AG09309 (cell line): ENCODE data around the gene HMGXB3.

Experiments
- DNase-seq: peaks from one replicate; pipeline ENCODE4 v3.0.0-alpha.2; 2010; ENCODE audit warnings: low read depth
- H3K4me3 ChIP-seq: 2 replicates; pipeline ENCODE4 v1.5.1; 2011; ENCODE audit warnings: mild to moderate bottlenecking, low read depth, low read length, moderate library complexity; ENCODE audit not compliant: control insufficient read depth
- TF ChIP-seq, protein P1 (sequence below): IDR thresholded peaks from 2 replicates; pipeline ENCODE4 v1.5.1; 2011; ENCODE audit warnings: mild to moderate bottlenecking, low read depth, low read length, inconsistent platforms; ENCODE audit not compliant: insufficient read depth, control insufficient read depth; ENCODE audit errors: missing control alignments

Gene HMGXB3

DNA sequence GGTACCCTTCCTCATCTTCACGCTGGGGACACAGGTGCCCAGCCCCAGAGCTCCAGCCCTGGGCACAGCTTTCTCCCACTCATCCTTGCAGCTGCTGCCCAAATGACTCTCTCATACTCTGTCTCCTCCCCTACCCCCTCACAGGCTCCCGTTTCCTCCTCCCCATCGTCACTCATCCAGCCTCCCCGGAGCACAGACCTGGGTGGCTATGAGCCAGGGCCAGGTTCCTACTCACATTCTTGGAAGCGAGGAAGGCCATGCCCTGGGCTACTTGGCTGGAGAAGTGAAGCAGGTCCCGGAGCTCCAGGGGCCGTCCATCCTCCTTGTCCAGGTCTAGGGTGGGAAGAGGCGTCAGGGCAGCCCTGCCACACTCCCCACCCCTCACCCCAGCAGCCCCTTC is 56.5 kb downstream of the HMGXB3 start:
- H3K4me3 ChIP-seq: no peak overlapping the region
- TF ChIP-seq, protein P1, sequence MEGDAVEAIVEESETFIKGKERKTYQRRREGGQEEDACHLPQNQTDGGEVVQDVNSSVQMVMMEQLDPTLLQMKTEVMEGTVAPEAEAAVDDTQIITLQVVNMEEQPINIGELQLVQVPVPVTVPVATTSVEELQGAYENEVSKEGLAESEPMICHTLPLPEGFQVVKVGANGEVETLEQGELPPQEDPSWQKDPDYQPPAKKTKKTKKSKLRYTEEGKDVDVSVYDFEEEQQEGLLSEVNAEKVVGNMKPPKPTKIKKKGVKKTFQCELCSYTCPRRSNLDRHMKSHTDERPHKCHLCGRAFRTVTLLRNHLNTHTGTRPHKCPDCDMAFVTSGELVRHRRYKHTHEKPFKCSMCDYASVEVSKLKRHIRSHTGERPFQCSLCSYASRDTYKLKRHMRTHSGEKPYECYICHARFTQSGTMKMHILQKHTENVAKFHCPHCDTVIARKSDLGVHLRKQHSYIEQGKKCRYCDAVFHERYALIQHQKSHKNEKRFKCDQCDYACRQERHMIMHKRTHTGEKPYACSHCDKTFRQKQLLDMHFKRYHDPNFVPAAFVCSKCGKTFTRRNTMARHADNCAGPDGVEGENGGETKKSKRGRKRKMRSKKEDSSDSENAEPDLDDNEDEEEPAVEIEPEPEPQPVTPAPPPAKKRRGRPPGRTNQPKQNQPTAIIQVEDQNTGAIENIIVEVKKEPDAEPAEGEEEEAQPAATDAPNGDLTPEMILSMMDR: no peak
- no peak for DNase-seq

DNA sequence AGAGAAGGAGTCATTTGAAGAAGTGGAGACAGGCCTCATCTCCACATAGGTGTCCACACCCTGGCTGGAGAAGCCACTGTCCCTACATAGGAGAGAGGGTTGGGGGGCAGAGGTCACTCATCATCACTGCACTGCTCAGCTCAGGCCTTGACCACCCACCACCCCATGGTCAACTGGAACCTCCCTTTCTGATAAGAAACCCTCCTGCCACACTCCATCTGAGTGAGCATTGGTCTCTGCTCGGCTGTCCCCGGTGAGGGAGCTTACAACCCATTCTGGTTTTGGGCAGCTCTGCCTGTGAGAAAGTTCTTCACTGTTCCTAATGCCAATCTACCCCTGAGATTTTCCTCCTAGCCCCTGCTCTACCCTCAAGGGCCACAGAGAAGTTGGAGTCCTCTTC is 57.0 kb downstream of the HMGXB3 start:
- TF ChIP-seq, protein P1: no peak
- H3K4me3 ChIP-seq: no peak overlapping the region
- no peak for DNase-seq

DNA sequence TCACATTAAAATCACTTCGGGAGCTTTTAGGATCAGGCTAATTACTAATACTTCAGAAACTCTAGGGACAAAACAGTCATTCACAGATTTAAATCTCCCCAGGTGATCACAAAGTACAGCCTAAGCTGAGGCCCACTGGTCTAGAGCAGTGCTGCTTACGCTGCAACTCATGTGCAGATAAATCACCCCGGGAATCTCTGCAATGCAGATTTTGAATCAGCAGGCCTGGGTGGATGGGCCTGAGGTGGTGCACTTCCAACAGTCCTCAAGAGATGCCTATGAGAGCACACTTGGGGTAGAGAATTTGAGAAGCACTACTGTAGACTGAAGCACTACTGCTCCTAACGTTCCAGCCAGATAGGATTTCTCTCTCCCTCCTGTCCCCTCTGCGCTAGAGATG is 57.5 kb downstream of the HMGXB3 start:
- TF ChIP-seq, protein P1: no peak
- H3K4me3 ChIP-seq: no peak overlapping the region
- no peak for DNase-seq

DNA sequence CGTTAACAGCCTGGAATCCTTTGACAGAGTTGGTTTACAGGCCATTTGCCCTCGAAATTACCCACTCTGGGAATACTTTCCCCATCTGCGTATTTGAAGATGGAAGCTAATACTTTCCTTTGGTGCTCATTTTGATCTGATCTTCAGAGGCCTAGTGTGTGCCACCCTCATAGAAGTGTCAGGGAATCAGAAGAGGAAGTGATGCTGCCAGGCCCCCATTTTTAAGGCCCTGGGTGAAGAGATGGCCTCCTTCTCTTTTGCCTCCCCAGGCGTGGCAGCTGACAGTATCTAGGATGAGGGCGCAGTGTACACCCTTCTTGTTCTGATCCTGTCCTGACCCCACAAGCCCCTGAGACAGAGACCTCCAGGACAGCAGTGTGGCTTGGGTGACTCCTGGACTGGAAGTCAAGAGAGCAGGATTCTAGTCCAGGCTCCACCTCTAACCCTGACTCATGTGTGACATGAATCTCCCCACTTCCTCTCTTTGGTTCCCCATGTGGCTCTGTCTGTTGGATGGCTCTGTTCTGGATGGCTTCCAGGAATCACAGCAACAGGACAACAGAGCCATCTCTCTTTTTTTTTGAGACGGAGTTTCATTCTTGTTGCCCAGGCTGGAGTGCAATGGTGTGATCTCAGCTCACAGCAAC is 58.1 kb downstream of the HMGXB3 start:
- TF ChIP-seq, protein P1: no peak
- no peak overlapping the region for H3K4me3 ChIP-seq
- DNase-seq: no peak

DNA sequence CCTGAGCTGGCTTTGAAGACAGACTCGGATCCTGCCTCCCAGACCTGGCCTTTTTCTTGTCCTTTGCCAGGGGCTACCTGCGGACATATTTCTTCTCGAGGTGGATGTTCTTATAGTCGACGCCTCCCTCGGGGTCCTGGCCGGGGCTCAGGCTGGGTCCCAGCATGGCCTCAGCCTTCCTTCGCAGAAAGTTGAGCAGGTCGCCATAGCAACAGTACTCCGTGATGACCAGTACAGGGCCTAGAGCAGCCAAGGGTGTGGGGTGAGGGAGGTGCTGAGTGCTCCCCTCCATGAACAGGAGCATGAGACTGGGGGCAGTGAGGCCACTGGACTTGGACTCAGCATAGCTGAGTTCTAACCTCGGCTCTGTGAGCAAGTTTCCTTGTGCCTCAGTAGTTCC is 59.1 kb downstream of the HMGXB3 start:
- TF ChIP-seq, protein P1: no peak
- H3K4me3 ChIP-seq: no peak overlapping the region
- DNase-seq: no peak

DNA sequence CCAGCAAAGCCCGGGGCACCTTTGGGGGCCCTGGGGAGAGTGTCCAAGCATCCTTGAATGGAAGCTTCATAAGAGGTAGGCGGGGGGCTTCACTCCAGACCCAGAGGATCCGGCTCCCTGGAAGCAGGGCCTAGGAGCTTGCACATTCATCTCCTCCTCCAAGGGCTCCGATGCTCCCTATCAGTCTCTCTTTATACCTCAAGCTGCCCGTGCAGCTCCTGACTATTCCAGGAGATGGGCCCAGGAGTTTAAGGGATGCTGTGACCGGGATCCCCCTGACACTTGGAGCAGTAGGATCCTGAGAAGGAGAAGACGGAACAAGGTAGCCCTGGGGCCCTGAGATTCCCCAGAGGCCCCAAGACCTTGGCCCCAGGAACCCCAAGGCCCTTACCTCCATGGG is 59.9 kb downstream of the HMGXB3 start:
- no peak overlapping the region for H3K4me3 ChIP-seq
- TF ChIP-seq, protein P1: no peak

More for the DNA sequence above, 59.9 kb downstream of the HMGXB3 start:
- DNase-seq: no peak
